ENCODE data around the gene TMEM50A.
"Not testable (repeated sequence)": the region's sequence is repeated elsewhere in the genome, so short reads cannot be mapped to it uniquely, and the experiment has no call there.

Gene TMEM50A

GRCh38 chr1:25338188-25338981 is at the start of gene TMEM50A:
TSS of gene TMEM50A (plus strand) at chr1:25338334. CDS start at chr1:25340487, 2,153 bp downstream.
- peak; percentile 81 to 96 (median 90) for DNase-seq
- intact Hi-C loops (cut with DNase I), result loop anchor here (10.0 kb wide), 1 partner anchor 84 kb away; no protein-coding TSS in a partner anchor

GRCh38 chr1:25288573-25289101 is 49.5 kb upstream of the TMEM50A start:
- DNase-seq; intact Hi-C loops (cut with DNase I): not testable (repeated sequence)

- DNase-seq, result peak in 17 of 42 donors; percentile 7 to 57 (median 22)
- intact Hi-C loops (cut with DNase I), result not testable (repeated sequence)
Measured at GRCh38 chr1:25290043-25290442, 48.1 kb upstream of the TMEM50A start.

- DNase-seq; intact Hi-C loops (cut with DNase I): not testable (repeated sequence)
Measured at GRCh38 chr1:25293426-25293825, 44.7 kb upstream of the TMEM50A start.

GRCh38 chr1:25294889-25295826 is 43.0 kb upstream of the TMEM50A start:
- DNase-seq, result not testable (repeated sequence)

GRCh38 chr1:25296501-25296900 is 41.6 kb upstream of the TMEM50A start:
- intact Hi-C loops (cut with DNase I); DNase-seq: not testable (repeated sequence)

More at GRCh38 chr1:25294889-25295826, 43.0 kb upstream of the TMEM50A start:
- intact Hi-C loops (cut with DNase I), result not testable (repeated sequence)

GRCh38 chr1:25300729-25301128 is 37.4 kb upstream of the TMEM50A start:
- intact Hi-C loops (cut with DNase I); DNase-seq: not testable (repeated sequence)

GRCh38 chr1:25302330-25302729 is 35.8 kb upstream of the TMEM50A start:
- intact Hi-C loops (cut with DNase I); DNase-seq: not testable (repeated sequence)

GRCh38 chr1:25304936-25305335 is 33.2 kb upstream of the TMEM50A start:
- DNase-seq; intact Hi-C loops (cut with DNase I): not testable (repeated sequence)

- intact Hi-C loops (cut with DNase I); DNase-seq: not testable (repeated sequence)
Measured at GRCh38 chr1:25308168-25308567, 30.0 kb upstream of the TMEM50A start.

- DNase-seq; intact Hi-C loops (cut with DNase I): not testable (repeated sequence)
Measured at GRCh38 chr1:25309085-25309484, 29.0 kb upstream of the TMEM50A start.

- not testable (repeated sequence) for DNase-seq
Measured at GRCh38 chr1:25309486-25309885, 28.6 kb upstream of the TMEM50A start.

GRCh38 chr1:25312806-25313470 is 25.2 kb upstream of the TMEM50A start:
- intact Hi-C loops (cut with DNase I); DNase-seq: not testable (repeated sequence)

More at GRCh38 chr1:25309486-25309885, 28.6 kb upstream of the TMEM50A start:
- intact Hi-C loops (cut with DNase I), result not testable (repeated sequence)

GRCh38 chr1:25320314-25320938 is 17.7 kb upstream of the TMEM50A start:
- DNase-seq, result peak in 30 of 42 donors; percentile 7 to 80 (median 50)

GRCh38 chr1:25322127-25322526 is 16.0 kb upstream of the TMEM50A start:
- intact Hi-C loops (cut with DNase I); DNase-seq: not testable (repeated sequence)

More at GRCh38 chr1:25320314-25320938, 17.7 kb upstream of the TMEM50A start:
- intact Hi-C loops (cut with DNase I), result not testable (repeated sequence)

GRCh38 chr1:25324407-25324806 is 13.7 kb upstream of the TMEM50A start:
- intact Hi-C loops (cut with DNase I); DNase-seq: not testable (repeated sequence)

- DNase-seq; intact Hi-C loops (cut with DNase I): not testable (repeated sequence)
Measured at GRCh38 chr1:25327864-25328790, 10.0 kb upstream of the TMEM50A start.
